Measurements from ENCODE around the gene PALLD. TPM values are rescaled to one million over a fixed set of nuclear protein-coding genes. Genes with fewer than 3 reads are reported as not detected.

PALLD gene
- total RNA-seq, 2 experiments from 2014 or later: 1.2 to 1.3 TPM

DNA sequence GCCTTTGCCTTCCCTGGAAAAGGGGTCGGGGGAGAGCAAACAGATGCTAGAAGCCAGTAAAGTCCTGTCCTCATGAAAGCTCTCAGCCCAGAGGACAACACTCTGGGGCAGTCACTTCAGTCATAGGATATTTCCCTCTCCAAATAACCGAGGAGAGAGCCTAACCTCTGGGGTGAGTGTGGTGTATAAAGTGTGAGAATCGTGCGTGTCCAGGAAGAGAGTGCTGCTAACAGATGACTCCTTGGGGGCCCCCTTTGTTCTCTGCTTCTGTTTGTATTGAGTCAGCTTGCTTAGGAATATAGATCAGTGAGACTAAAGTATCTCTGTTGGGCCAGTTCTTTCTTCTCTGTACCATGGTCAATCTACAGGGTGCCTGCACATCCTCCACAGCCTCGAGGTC lies 247.2 kb downstream of the PALLD start:
- peaks cover 7% of the 10 kb centered on the region for H3K27me3 Mint-ChIP-seq (ENCODE audit: low read depth)
- no peak overlapping the region for H3K27ac Mint-ChIP-seq
- DNase-seq (no peak), ATAC-seq (no peak)
- H3K4me3 Mint-ChIP-seq: no peak overlapping the region
- CTCF ChIA-PET: no interaction called here
- no peaks in the 10 kb centered on the region for H3K9me3 Mint-ChIP-seq (ENCODE audit: insufficient read depth)
- no peaks in the 10 kb centered on the region for H3K36me3 Mint-ChIP-seq (ENCODE audit: low read depth)
- POLR2A ChIA-PET: no interaction called here
- no peaks in the 10 kb centered on the region for H3K4me1 Mint-ChIP-seq (ENCODE audit: low read depth)

DNA sequence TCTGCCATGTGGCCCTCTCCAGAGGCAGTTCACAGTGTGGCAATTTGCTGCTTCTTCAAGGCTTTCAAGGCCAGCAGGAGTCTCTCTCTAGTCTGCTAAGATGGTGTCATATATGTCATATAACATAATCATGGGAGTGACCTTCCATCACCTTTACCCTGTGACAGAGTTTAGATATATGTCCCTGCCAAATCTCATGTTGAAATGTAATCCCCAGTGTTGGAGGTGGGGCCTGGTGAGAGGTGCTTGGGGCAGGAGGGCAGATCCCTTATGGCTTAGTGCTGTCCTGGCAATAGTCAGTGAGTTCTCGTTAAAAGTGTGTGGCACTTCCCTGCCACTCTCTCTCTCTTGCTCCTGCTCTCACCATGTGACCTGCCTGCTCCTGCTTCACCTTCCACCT lies 252.0 kb downstream of the PALLD start:
- CTCF ChIA-PET: no interaction called here
- POLR2A ChIA-PET: no interaction called here
- ATAC-seq (no peak), DNase-seq (no peak)
- Mint-ChIP-seq H3K36me3 (ENCODE audit: low read depth) (no peaks in the 10 kb centered on the region), H3K4me3 (no peak overlapping the region), H3K27ac (no peak overlapping the region), H3K9me3 (ENCODE audit: insufficient read depth) (no peaks in the 10 kb centered on the region), H3K4me1 (ENCODE audit: low read depth) (no peaks in the 10 kb centered on the region), H3K27me3 (ENCODE audit: low read depth) (no peaks in the 10 kb centered on the region)

DNA sequence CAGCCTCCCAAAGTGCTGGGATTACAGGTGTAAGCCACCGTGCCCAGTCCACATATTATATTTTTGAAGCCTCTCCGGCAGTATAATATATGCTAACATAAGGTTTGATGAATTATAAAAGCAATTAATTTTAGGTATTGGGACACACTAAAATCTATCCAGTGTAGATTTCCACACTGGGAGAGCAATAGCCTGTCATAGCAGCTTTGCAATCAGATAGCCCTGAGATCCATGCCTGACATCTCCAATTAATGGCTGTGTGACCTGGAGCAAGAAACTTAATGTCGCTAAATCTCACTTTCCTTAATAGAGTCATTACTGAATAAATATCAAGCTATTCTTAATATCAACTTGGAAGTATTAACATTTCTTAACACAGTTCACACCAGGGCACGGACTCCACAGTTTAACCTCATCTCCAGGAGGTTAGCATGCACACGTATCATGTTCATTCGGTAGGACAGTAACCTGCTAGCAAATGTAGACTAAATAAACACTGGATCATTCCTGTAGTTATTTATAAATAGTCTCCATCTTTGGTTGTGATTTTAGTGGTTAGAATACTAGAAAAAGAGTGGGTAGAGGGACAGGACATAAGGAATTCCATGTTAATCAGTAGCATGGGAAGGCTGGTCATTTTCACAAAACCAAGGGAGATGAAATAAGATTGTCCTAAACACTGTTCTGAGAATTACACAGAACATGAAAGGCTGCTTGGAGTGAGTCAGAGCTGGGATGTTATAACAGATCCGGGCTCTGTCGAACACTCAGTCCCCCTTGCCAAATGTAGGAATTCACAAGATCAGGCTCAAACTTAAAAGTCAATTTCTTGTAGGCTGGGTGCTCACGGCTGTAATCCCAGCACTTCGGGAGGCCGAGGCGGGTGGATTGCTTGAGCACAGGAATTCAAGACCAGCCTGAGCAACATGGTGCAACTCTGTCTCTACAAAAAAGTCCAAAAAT lies 254.7 kb downstream of the PALLD start:
- Mint-ChIP-seq H3K27me3 (ENCODE audit: low read depth) (no peaks in the 10 kb centered on the region), H3K4me3 (no peak overlapping the region), H3K9me3 (ENCODE audit: insufficient read depth) (no peaks in the 10 kb centered on the region), H3K36me3 (ENCODE audit: low read depth) (no peaks in the 10 kb centered on the region), H3K4me1 (ENCODE audit: low read depth) (no peaks in the 10 kb centered on the region), H3K27ac (no peak overlapping the region)
- ATAC-seq (no peak), DNase-seq (no peak)
- ChIA-PET CTCF (no interaction called here), POLR2A (no interaction called here)

DNA sequence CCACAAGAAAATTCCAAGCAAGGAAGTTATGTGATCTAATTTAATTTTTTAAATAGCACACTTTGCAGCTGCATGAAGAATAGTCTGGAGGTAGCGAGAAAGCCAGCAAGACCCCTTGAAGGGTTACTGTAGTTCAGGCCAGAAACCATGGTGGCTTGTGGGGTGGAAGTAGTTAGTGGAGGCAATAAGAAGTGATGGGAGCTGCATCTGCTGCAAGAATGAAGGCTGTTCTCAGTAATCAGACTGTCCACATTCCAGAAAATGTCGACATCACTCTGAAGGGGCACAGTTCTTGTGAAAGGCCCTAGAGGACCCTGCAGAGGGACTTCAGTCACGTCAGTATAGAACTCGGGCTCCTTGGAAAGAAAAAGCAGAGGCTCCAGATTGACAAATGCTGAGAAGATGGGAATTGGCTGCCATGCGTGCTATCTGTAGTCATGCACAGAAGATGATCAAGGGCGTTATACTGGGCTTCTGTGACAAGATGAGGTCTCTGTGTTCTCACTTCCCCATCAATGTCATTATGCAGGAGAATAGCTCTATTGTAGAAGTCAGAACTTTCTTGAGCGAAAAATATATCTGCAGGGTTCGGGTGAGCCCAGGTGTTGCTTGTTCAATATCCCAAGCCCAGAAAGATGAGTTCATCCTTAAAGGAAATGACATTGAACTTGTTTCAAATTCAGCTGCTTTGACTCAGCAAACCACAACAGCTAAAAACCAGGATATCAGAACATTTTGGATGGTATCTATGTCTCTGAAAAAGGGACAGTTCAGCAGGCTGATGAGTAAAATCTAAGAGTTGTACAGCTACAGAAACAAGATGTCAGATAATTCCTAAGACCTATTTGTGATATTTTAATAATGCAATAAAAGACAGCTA lies 259.0 kb downstream of the PALLD start:
- DNase-seq (no peak), ATAC-seq (no peak)
- Mint-ChIP-seq H3K4me1 (ENCODE audit: low read depth) (peaks cover 5% of the 10 kb centered on the region), H3K9me3 (ENCODE audit: insufficient read depth) (no peaks in the 10 kb centered on the region), H3K4me3 (no peak overlapping the region), H3K27ac (no peak overlapping the region), H3K27me3 (ENCODE audit: low read depth) (no peaks in the 10 kb centered on the region), H3K36me3 (ENCODE audit: low read depth) (no peaks in the 10 kb centered on the region)
- ChIA-PET POLR2A (interaction anchor here (1.2 kb wide), 1 partner anchor 9 kb away, joined by 3 read pairs; no protein-coding TSS in a partner anchor), CTCF (no interaction called here)

DNA sequence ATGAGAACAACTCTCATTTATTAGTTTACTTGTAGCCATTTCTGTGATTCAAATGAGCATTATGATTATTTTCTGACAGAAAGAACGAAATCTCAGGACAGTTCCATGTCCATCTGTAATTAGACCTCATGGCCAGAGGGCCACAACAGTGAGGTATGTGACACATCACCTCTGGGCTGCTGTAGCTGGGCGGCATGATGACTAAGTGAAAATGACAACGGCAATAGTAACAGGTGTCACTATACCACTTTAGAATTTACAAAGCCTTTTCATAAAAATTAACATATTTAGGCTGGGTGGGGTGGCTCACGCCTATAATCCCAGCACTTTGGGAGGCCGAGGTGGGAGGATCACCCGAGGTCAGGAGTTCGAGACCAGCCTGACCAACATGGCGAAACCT lies 260.6 kb downstream of the PALLD start:
- ChIA-PET POLR2A (no interaction called here), CTCF (no interaction called here)
- peaks cover 5% of the 10 kb centered on the region for H3K4me1 Mint-ChIP-seq (ENCODE audit: low read depth)
- ATAC-seq (no peak), DNase-seq (no peak)
- H3K27me3 Mint-ChIP-seq (ENCODE audit: low read depth): no peaks in the 10 kb centered on the region
- H3K27ac Mint-ChIP-seq: no peak overlapping the region
- no peaks in the 10 kb centered on the region for H3K9me3 Mint-ChIP-seq (ENCODE audit: insufficient read depth)
- H3K4me3 Mint-ChIP-seq: no peak overlapping the region
- no peaks in the 10 kb centered on the region for H3K36me3 Mint-ChIP-seq (ENCODE audit: low read depth)

DNA sequence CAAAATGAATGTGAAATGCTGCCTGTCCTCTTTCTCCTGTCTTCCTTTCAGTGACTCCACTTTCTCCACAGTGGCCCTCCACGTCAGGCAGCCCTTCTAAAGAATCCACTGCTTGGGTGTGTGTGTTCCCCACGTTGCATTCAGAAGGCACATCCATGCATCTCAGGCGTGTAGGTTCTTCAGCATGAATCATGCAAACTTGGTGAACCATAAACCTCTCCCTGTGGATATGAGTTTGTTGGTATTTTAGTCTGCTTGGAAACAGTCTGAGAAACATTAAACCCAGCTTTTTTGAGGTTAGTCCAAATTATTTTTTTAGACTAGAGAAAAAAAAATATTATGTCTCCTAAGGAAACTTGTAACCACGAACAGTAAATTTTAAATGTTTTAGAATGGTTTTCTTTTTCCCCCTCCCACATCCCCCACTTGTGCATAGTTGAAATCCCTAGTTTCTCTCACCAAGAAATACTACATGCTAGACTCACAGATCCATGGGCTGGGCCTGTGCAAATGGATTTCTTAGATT lies 261.6 kb downstream of the PALLD start:
- ATAC-seq (no peak), DNase-seq (no peak)
- no peaks in the 10 kb centered on the region for H3K9me3 Mint-ChIP-seq (ENCODE audit: insufficient read depth)
- H3K4me1 Mint-ChIP-seq (ENCODE audit: low read depth): peaks cover 5% of the 10 kb centered on the region
- no peak overlapping the region for H3K27ac Mint-ChIP-seq
- no peaks in the 10 kb centered on the region for H3K36me3 Mint-ChIP-seq (ENCODE audit: low read depth)
- no peak overlapping the region for H3K4me3 Mint-ChIP-seq
- CTCF ChIA-PET: no interaction called here
- no peaks in the 10 kb centered on the region for H3K27me3 Mint-ChIP-seq (ENCODE audit: low read depth)
- POLR2A ChIA-PET: no interaction called here

DNA sequence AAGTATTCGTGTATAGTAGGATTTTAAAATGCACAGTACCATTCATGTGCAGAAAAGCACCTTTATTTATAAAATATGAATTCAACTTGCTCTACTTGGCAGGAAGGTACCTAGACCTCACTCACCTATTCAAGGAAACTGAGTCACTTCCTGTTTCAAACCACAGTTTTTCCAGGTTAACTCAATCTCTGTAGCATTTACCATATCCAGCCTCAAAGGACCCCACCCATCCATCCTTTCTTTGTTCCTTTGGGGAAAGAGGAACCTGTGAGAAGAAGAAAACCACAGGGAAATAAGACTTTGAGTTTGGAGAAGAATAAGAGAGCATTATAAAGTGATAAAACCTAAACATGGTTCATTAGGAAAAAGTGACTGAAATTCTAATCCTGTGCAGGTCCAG lies 262.5 kb downstream of the PALLD start:
- ATAC-seq (no peak), DNase-seq (no peak)
- Mint-ChIP-seq H3K4me3 (no peak overlapping the region), H3K4me1 (ENCODE audit: low read depth) (peaks cover 5% of the 10 kb centered on the region), H3K27ac (no peak overlapping the region), H3K27me3 (ENCODE audit: low read depth) (no peaks in the 10 kb centered on the region), H3K9me3 (ENCODE audit: insufficient read depth) (no peaks in the 10 kb centered on the region), H3K36me3 (ENCODE audit: low read depth) (no peaks in the 10 kb centered on the region)
- POLR2A ChIA-PET: no interaction called here
- CTCF ChIA-PET: no interaction called here

DNA sequence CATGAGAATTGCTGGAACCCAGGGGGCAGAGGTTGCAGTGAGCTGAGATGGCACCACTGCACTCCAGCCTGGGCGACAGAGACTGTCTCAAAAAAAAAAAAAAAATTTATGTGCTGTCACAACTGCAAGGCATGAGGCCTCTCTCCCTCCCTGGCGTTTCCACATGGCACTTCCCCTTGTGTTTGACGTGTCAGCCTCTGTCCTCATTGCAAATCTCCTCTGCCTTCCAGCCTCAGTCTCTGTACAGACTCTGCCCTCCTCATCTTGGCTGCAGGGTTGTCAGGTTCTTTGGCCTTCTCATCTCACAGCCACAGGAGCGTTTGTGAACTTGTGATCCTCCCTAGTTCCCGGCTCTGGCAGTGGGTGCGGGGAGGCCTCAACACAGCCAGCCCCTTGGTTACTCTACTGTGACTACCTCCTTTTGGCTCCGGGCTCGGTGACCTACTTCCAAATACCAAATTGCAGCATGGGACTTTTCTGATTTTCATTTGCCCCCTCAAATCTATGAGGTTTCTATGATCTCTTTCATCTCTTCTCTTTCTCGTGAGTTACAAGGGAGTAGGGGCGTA lies 263.2 kb downstream of the PALLD start:
- no peak for DNase-seq
- CTCF ChIA-PET: no interaction called here
- H3K4me3 Mint-ChIP-seq: no peak overlapping the region
- peaks cover 5% of the 10 kb centered on the region for H3K4me1 Mint-ChIP-seq (ENCODE audit: low read depth)
- H3K9me3 Mint-ChIP-seq (ENCODE audit: insufficient read depth): no peaks in the 10 kb centered on the region
- no peak for ATAC-seq
- POLR2A ChIA-PET: no interaction called here
- peaks cover 1% of the 10 kb centered on the region for H3K27me3 Mint-ChIP-seq (ENCODE audit: low read depth)
- H3K36me3 Mint-ChIP-seq (ENCODE audit: low read depth): no peaks in the 10 kb centered on the region
- H3K27ac Mint-ChIP-seq: no peak overlapping the region

DNA sequence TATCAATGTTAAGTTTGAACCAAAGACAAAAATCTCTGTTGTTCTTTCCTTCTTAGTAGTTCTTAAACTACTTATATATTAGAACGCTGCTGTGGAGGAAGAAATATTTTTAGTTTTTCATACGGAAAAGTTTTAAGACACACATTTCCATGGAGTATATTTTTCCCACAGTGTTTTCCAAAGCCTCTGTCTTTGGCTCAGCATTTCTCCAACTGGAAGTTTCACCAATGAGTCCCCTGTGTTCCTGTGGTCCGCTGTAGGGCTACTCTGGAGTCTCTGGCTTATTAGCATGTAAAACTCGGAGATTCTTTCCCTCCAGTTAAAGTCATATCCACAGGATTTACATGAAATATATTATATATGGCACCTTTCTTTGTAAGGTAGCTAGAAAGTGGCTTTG lies 264.2 kb downstream of the PALLD start:
- Mint-ChIP-seq H3K4me3 (no peak overlapping the region), H3K27me3 (ENCODE audit: low read depth) (peaks cover 3% of the 10 kb centered on the region), H3K9me3 (ENCODE audit: insufficient read depth) (no peaks in the 10 kb centered on the region), H3K36me3 (ENCODE audit: low read depth) (no peaks in the 10 kb centered on the region), H3K27ac (no peak overlapping the region), H3K4me1 (ENCODE audit: low read depth) (peaks cover 5% of the 10 kb centered on the region)
- ATAC-seq: no peak
- DNase-seq: no peak
- ChIA-PET POLR2A (no interaction called here), CTCF (no interaction called here)

DNA sequence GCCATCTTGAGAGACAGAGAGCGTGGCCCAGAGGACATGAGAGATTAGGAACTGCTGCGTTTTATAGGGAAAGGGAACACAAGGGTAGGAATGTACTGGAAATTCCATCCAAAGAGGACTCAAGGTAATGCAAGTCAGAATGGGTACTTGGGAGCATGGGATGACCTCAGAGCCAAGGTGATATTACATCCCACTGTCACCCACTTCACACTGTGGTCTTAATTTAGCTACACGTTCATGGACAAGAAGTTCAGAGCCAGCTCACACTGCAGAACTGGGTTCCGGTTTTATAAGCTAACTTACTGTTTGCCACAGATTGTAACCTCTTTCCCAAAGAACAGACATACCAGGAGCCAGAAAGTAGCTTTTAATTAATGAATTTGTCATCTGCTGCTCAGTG lies 268.5 kb downstream of the PALLD start:
- CTCF ChIA-PET: no interaction called here
- H3K36me3 Mint-ChIP-seq (ENCODE audit: low read depth): no peaks in the 10 kb centered on the region
- no peaks in the 10 kb centered on the region for H3K9me3 Mint-ChIP-seq (ENCODE audit: insufficient read depth)
- ATAC-seq (no peak), DNase-seq (no peak)
- POLR2A ChIA-PET: no interaction called here
- no peak overlapping the region for H3K27ac Mint-ChIP-seq
- H3K4me3 Mint-ChIP-seq: no peak overlapping the region
- H3K4me1 Mint-ChIP-seq (ENCODE audit: low read depth): no peaks in the 10 kb centered on the region
- peaks cover 5% of the 10 kb centered on the region for H3K27me3 Mint-ChIP-seq (ENCODE audit: low read depth)

DNA sequence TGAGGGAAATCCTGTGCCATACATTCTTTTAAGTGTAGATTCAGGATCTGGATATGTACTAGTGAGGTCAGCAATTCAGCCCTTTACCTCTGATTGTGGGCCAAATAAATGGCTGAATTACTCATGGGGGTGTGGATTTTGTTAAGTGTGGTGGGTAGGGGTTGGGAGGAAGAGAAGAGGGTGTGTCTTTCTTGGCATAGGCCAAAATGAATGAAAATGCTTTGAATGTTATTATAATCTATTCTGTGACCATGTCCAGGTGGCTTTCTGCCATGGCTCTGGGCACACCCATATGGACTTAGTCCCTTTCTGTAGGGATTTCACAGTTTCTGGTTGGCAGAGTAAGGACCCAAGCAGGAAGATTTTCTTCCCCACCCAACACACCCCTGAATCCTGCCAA lies 268.9 kb downstream of the PALLD start:
- DNase-seq (no peak), ATAC-seq (no peak)
- H3K36me3 Mint-ChIP-seq (ENCODE audit: low read depth): no peaks in the 10 kb centered on the region
- H3K9me3 Mint-ChIP-seq (ENCODE audit: insufficient read depth): no peaks in the 10 kb centered on the region
- no peak overlapping the region for H3K27ac Mint-ChIP-seq
- H3K4me3 Mint-ChIP-seq: no peak overlapping the region
- ChIA-PET CTCF (no interaction called here), POLR2A (no interaction called here)
- H3K27me3 Mint-ChIP-seq (ENCODE audit: low read depth): peaks cover 5% of the 10 kb centered on the region
- H3K4me1 Mint-ChIP-seq (ENCODE audit: low read depth): no peaks in the 10 kb centered on the region
